ENCODE data around the gene NTN1. TPM values are rescaled to one million over a fixed set of nuclear protein-coding genes. Genes with fewer than 3 reads are reported as not detected.

NTN1 gene
- total RNA-seq, 1 donor = 0.36 TPM

- Histone ChIP-seq H4K20me1 (ENCODE audit: insufficient read depth, low read length) (no peaks in the 10 kb centered on the region), H3K4me2 (ENCODE audit: insufficient read depth, low read length) (no peak overlapping the region), H3K27me3 (ENCODE audit: insufficient read depth, low read length) (no peaks in the 10 kb centered on the region), H3K79me2 (ENCODE audit: insufficient read depth, low read length) (no peaks in the 10 kb centered on the region), H3K27ac (ENCODE audit: low read depth, low read length) (no peak overlapping the region), H3K4me1 (ENCODE audit: insufficient read depth, low read length) (peaks cover 5% of the 10 kb centered on the region), H3K9me3 (ENCODE audit: low read depth, low read length) (no peaks in the 10 kb centered on the region), H2AFZ (ENCODE audit: low read length) (no peak overlapping the region), H3K4me3 (ENCODE audit: insufficient read depth, low read length) (no peak overlapping the region), H3K36me3 (ENCODE audit: insufficient read depth, low read length) (no peaks in the 10 kb centered on the region)
- no peak for TF ChIP-seq CTCF (IDR thresholded peaks at IDR 0.05; ENCODE audit: extremely low read depth, low read depth, low read length)
- no peak for DNase-seq (ENCODE audit: insufficient read length, low spot score, missing footprints)
Observed at GRCh38 chr17:9218911-9219310, 197.6 kb downstream of the NTN1 start.

GRCh38 chr17:9219631-9220397, 198.5 kb downstream of the NTN1 start:
- no peaks in the 10 kb centered on the region for H3K9me3 ChIP-seq (ENCODE audit: low read depth, low read length)
- H4K20me1 ChIP-seq (ENCODE audit: insufficient read depth, low read length) = no peaks in the 10 kb centered on the region
- no peak overlapping the region for H3K4me3 ChIP-seq (ENCODE audit: insufficient read depth, low read length)
- no peak overlapping the region for H3K27ac ChIP-seq (ENCODE audit: low read depth, low read length)
- TF ChIP-seq CTCF (IDR thresholded peaks at IDR 0.05; ENCODE audit: extremely low read depth, low read depth, low read length) = no peak
- H3K4me1 ChIP-seq (ENCODE audit: insufficient read depth, low read length) = peaks cover 5% of the 10 kb centered on the region
- H3K4me2 ChIP-seq (ENCODE audit: insufficient read depth, low read length) = no peak overlapping the region
- DNase-seq (ENCODE audit: insufficient read length, low spot score, missing footprints) = peak; percentile 86
- H3K27me3 ChIP-seq (ENCODE audit: insufficient read depth, low read length) = no peaks in the 10 kb centered on the region
- H3K79me2 ChIP-seq (ENCODE audit: insufficient read depth, low read length) = no peaks in the 10 kb centered on the region
- H3K36me3 ChIP-seq (ENCODE audit: insufficient read depth, low read length) = no peaks in the 10 kb centered on the region
- no peak overlapping the region for H2AFZ ChIP-seq (ENCODE audit: low read length)

GRCh38 chr17:9220398-9221146, 199.3 kb downstream of the NTN1 start:
- Histone ChIP-seq H3K4me3 (ENCODE audit: insufficient read depth, low read length) (no peak overlapping the region), H3K27ac (ENCODE audit: low read depth, low read length) (no peak overlapping the region), H3K27me3 (ENCODE audit: insufficient read depth, low read length) (no peaks in the 10 kb centered on the region), H4K20me1 (ENCODE audit: insufficient read depth, low read length) (no peaks in the 10 kb centered on the region), H3K9me3 (ENCODE audit: low read depth, low read length) (no peaks in the 10 kb centered on the region), H3K79me2 (ENCODE audit: insufficient read depth, low read length) (no peaks in the 10 kb centered on the region), H3K4me1 (ENCODE audit: insufficient read depth, low read length) (peaks cover 5% of the 10 kb centered on the region), H2AFZ (ENCODE audit: low read length) (no peak overlapping the region), H3K36me3 (ENCODE audit: insufficient read depth, low read length) (no peaks in the 10 kb centered on the region), H3K4me2 (ENCODE audit: insufficient read depth, low read length) (no peak overlapping the region)
- TF ChIP-seq CTCF (IDR thresholded peaks at IDR 0.05; ENCODE audit: extremely low read depth, low read depth, low read length) = no peak
- DNase-seq (ENCODE audit: insufficient read length, low spot score, missing footprints) = peak; percentile 58
